HS-5 (cell line): ENCODE data around the gene TNFRSF25.

Source experiments
- DNase-seq: peaks from one replicate; pipeline ENCODE4 v3.0.0-alpha.2; 2012; ENCODE audit warnings: low read depth

The TNFRSF25 gene

GRCh38 chr1:6487804-6488484 lies 22.0 kb upstream of the TNFRSF25 start:
- no peak for DNase-seq

- DNase-seq = no peak
Measured at GRCh38 chr1:6486433-6487011, 20.5 kb upstream of the TNFRSF25 start.

DNA sequence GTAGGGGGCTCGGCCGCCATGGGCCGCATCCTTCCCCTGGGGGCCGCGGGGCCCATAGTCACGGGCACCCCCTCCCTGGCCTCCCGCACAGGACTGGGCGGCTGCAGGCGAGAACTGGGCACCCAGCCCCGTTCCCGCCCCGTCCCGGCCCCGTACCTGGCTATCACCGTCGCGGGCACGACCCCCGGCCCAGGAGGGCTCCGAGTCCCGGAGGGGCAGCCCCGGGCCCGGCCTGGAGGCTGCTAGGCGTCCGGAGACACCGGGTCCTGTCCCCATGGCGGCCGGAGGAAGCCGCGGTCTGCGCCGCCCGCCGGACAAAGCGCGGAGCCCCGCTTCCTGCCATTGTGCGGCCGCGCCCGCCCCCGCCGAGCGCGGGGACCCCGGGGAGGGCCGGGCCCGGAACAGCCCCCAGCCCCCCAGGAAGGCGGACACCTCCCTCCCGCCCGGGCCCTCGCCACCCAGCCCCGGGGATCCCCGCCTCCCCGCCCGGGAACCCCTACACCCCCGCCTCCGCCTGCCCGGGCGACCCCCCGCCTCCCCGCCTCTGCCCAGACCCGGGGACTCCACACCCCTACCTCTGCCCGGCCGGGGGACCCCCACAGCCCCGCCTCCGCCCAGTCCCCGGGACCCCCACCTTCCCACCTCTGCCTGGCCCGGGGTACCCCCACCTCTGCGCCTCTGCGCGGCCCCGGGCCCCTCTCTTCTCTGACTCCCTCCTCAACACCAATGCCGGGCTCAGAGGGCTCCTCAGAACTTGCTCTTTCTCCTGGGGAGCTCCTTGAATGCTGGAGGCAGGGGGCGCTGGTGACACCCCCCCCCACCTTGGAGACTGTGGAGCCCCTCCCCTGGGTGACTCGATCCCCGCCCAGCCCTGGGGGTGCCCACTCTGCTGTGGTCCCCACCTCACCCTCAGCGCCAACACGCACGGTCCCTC lies 19.5 kb upstream of the TNFRSF25 start:
- DNase-seq = no peak

DNA sequence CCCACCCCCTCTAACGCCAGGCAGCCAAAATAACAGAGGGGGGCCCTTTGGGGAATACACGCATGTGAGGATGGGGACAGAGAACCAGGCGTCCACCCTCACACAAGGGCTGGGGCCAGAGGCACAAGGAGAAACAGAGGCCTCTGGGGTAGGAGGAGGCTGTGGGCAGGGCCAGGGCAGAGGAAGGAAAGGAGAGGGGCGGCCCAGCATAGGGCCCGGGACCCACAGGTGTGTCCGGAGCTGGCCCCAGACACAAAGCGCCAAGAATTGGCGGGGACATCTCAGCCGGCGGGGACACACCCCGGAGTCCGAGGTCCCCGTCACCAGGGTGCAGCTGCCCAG lies 18.8 kb upstream of the TNFRSF25 start:
- DNase-seq = no peak

DNA sequence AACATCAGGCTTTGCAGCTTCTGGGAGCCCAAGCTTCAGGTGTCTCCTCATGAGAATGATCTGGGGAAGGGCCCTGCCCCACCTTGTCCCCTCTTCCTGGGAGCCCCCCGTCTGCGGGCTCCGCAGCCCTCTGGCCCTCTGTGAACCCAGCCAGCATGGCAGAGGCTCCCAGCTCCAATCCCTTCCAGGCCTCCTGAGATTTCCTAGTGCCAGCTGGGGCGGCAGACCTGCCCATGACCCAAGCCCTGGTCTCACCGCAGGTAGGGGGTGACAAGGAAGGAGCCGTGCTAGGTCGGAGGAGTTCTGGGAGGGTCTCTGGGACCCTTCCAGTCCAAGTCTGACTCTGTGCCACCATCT lies 17.8 kb upstream of the TNFRSF25 start:
- no peak for DNase-seq

- no peak for DNase-seq
Measured at GRCh38 chr1:6483017-6483760, 17.2 kb upstream of the TNFRSF25 start.

DNA sequence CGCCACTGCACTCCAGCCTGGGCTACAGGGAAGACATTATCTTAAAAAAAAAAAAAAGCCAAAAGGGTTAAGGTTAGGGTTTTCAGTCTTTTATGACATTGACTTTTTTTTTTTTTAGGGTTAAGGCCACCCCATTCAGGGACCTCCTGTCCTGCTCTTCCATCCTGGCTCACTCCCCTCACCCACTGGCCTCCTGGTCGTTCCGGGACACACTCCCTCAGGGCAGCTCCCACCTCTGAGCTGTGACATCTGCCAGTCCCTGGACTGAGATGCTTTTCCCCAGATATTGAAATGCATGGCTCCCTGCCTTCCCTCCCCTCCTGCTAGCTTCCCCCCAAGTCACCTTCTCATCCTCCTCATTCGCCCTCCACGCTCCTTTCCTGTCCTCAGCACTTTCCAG lies 15.8 kb upstream of the TNFRSF25 start:
- no peak for DNase-seq

DNA sequence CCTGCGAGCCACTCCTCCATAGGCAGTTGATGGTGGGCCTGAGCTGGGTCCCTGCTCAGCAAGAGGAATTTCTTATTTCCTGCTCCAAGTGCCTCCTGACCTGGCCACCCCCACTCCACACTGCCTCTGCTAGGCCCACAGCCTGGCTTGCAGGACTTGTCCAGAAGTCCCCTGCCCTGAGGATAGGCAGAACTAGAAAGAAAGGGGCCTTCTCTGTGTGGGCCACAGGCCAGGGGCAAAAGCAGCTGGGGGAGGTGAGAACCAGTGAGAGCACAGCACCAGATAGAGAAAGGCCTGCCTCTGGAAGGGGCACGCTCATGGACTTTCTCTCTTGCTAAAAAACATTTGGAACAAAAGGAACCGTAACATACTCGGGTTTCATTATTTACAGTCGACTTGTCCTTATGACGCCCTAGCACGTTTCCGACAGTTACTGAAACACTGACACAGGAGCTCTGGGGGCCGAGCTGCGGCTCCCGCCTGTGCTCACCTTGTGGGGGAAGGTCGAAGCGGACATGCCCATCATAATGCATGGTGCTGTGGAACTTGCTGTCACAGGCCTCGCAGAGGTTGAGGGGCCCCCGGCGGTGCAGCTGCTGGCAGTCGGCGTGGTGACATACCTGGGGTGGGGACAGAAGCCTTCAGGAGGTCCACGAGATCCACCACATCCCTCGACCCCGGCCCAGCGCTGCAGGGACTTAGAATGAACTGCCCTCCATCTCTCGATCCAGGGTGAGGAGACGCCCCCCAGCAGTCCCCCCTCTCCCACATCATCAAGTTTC lies 11.3 kb upstream of the TNFRSF25 start:
- DNase-seq = no peak

- DNase-seq = no peak
Measured at GRCh38 chr1:6476483-6476882, 10.5 kb upstream of the TNFRSF25 start.

GRCh38 chr1:6475381-6476133 lies 9.6 kb upstream of the TNFRSF25 start:
- DNase-seq = no peak

GRCh38 chr1:6474815-6475282 lies 8.9 kb upstream of the TNFRSF25 start:
- no peak for DNase-seq

DNA sequence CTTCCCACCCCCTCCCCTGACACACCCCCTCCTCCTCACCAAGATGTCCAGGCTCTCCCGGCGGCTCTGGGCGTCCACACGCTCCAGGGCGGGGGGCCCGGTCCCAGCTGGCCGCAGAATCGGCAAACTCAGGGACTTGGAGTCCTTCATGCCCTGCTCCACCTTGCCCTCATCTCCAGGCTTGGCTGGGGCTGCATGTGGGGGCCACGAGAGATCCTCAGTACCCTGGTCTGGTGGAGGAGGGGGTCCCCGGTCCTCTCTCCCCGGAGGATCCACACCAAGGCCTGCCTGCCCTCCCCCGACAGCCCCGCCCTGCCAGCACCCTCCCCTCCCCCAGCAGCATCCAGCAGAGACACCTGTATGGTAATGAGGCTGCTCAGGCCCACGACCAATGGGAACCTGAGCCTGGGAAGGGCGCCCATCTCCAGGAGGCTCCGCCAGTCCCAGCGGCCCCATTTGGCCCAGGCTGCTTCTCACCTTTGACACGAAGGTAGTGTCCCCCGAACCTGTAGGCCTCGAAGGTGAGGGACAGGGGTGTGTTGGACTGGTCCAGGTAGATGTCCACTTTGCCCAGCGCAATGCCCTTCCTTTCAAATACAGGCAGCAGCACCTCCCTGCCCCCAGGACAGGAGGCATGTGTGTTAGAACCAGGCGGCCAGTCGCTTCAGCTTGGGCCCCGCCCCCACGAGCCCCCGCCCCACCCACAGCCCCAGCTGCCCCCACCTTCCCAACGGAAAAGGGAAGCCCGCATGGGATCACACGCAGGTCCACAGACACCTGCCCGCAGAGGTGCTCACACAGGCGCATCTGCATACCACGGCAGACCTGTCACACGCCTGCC lies 8.2 kb upstream of the TNFRSF25 start:
- no peak for DNase-seq

- DNase-seq = no peak
Measured at GRCh38 chr1:6473156-6473555, 7.2 kb upstream of the TNFRSF25 start.

GRCh38 chr1:6472391-6472790 lies 6.4 kb upstream of the TNFRSF25 start:
- DNase-seq = no peak

DNA sequence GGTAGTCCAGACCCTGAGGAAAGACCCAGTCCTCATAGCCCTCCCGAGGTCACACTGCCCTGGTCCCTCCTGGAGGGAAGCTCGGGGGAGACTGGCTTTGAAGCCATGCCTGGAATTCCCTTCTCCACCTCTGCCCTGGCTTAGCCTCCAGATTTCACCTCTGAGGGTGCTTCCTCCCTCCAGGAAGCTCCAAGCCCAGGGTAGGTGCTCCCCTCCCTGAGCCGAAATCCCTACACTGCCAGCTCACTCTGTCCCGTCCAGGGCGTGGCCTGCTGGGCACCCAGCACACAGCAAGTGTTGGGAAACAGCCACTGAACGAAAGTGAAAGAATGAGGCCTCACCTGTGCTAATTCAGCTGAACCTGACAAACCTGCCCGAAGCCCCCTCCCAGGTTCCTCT lies 6.0 kb upstream of the TNFRSF25 start:
- DNase-seq = no peak

GRCh38 chr1:6471086-6471969 lies 5.4 kb upstream of the TNFRSF25 start:
- no peak for DNase-seq

- no peak for DNase-seq
Measured at GRCh38 chr1:6470132-6471085, 4.4 kb upstream of the TNFRSF25 start.
